IPS-NIHi7 (cell line): ENCODE measurements around the gene BATF3.
A peak's percentile ranks its signal among the peaks of the same experiment; 100 is the strongest.
"Not testable (repeated sequence)": the region's sequence is repeated elsewhere in the genome, so short reads cannot be mapped to it uniquely, and the experiment has no call there.

Experiments
- DNase-seq: peaks from one replicate; pipeline ENCODE4 v3.0.0; 2012; ENCODE audit warnings: mixed read lengths; ENCODE audit errors: extremely low spot score

Gene BATF3

DNA sequence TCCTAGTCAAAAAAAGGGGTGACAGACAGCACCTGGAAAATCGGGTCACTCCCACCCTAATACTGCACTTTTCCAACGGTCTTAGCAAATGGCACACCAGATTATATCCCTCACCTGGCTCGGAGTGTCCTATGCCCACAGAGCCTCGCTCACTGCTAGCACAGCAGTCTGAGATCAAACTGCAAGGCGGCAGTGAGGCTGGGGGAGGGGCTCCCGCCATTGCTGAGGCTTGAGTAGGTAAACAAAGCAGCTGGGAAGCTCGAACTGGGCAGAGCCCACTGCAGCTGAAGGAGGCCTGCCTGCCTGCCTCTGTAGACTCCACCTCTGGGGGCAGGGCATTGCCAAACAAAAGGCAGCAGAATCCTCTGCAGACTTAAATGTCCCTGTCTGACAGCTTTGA, 41.4 kb downstream of the BATF3 start:
- not testable (repeated sequence) for DNase-seq

DNA sequence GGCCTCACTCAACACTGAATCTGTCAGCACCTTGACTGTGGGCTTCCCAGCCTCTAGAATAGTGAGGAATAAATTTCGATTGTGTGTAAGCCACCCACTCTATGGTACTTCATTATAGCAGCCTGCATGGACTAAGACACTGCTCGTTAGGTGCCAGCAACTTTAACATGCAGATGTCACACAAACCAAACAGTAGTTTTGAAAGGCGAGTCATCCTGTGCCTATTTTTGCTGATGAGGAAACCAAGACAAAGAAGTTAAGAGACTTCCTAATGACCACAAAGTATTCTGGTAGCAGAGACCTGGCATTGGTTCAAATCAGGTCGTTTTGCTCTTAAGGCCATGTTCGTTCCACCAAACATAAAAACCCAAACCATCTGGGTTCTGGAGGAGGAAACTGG, 42.9 kb downstream of the BATF3 start:
- no peak for DNase-seq

DNA sequence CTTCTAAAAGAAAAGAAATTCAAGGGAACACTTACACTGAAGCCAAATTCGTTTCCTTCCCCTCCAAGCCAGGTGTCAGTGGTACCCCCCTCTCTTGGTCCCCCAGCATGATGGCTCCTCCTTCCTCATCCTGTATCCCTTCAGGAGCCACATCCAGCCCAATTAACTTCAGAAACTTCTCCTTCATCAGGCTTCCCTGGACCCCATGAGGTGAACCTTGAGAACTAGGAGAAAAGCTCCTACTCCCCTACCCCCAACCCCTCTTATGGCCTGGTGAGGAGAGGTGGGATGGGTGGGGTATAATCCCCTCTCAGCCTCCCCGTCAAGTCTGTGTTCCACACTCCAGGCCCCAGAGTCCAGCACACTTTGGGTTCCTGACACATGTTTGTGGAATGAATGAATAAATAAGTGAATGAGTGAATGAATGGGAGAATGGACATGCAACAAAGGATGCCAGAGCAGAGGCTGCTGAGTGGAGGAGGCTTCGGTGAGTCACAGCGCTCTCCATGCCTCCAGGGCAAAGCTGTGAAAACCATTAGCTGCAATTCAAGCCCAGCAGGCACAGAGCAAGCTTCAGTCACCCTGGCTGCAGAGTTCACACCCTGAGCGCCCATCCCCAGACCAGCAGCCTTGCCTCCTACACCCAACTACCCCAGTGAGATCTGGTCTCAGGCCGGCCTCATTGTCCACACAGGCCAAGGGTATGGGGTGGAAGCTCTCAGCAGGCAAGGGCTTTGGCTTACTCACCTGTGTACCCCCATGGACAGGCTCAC, 43.8 kb downstream of the BATF3 start:
- peak; percentile 53 for DNase-seq

DNA sequence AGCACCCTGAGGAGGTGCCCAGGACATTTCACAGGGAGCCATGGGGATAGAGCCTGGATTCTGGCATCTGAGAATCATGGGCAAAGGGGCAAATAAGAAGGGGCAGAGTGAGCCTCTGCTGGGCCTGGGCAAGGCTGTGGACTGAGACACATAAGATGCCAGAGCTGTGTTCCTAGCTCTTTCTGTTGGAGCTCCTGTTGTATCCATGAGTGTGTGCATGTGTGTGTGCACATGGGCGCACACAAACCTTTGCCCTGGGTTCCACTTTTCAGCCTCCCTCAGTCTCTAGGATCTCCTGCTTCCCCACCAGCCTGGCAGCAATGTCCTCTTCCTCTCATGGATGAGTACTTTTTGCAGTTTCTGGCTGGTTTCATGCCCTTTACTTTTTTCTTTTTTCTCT, 47.0 kb downstream of the BATF3 start:
- DNase-seq = no peak

DNA sequence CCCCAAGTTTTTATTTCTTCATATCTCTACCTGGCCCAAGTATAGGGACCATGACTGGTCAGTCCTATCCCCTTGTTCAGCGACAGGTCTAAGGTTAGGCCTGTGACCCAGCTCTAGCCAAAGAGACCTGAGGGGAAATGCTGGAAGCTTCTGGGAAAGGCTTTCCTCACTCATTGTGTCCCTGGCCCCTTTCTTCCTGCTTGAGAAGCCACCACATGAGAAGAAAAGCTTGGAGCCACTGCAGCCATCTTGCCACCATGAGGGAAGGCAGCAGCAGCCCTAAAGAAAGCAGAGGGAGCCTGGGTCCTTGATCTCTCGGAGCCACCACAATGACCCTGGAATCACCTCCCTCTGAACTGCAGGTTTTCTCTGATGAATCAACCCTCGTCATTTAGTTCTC, 47.7 kb downstream of the BATF3 start:
- DNase-seq = no peak

DNA sequence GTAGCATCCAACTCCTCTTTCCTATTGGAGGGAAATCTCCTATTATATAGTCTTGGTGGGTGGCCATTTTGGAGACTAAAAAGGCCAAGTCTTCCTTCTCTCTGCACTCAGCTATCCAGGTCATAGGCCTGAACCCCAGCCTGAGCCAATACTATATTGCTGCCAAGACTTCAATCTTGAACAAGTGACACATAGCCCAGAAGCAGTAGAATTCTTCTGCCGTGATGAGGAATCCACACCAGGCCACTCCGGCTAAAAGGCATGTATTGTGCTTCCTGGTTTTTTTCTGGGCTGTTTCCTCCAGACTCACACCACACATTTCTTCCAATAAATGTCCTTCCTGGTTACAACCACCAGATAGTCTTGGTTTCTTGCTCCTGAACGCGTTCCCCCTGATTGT, 48.1 kb downstream of the BATF3 start:
- DNase-seq = no peak

DNA sequence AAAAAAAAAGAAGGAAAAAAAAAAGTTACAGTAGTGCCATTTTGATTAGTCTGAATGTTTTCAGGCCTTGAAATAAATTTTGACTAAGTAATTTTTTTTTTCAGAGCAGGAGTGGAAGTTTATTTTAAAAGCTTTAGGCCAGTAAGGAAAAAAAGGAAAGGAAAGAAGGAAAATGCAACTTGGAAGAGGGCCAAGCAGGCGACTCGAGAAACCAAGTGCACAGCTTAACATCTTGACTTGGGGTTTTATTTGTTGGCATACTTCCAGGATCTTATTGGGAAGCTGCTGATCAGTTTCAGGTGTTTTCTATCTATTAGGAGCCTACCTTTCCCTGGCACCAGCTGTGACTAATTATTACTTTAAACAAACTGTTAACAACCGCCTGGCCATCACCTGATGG, 49.4 kb downstream of the BATF3 start:
- no peak for DNase-seq

DNA sequence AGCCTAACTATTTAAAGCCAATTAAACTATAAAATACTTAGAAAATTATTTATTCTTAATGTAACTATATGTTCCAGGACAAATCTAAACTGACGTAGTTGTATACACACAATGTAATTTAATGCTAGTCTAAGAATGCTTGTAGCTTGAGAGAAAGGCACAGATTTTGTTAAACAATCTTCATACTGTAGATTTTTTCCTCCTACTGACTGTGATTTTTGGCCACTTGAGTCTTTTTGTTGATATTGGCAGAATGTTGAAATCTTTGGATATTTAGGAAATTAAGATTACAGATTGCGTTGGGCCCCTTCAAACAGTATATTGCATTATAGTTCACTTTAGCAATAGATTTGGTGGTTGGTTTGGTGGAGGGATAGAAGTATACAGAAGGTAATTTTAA, 50.6 kb downstream of the BATF3 start:
- DNase-seq = no peak

DNA sequence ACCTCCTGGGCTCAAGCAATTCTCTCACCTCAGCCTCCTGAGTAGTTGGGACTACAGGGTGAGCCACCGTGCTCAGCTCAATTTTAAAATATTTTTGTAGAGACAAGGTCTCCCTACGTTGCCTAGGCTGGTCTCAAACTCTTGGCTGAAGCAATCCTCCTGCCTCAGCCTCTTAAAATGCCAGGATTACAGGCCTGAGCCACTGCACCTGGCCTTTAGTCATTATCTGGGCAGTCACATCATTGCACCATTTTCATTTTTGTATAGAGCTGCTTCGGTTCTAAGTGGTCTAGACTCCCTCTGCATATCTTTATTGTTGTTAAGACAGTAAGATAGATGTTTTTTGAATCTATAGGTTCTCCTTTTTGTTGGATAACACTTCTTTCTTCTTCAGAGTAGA, 51.2 kb downstream of the BATF3 start:
- no peak for DNase-seq

DNA sequence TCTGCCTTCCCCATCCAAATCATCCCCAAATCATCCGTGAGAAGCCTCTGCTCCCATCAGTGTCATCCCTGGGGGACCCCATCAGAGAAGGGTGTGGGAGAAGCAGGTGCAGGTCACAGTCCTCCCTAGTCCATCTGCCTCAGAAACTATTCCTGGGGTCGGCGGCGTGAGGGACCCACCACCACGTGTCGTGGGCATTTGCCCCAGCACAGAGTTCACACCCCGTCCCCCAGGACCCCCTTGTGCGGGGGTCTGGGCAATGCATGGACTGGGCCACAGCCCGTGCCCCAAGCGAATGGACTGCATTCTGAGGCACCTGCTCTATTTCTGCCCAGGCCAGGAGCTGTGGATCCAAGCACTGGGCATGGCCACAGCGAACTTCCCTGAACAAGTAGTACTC, 52.6 kb downstream of the BATF3 start:
- DNase-seq = no peak

DNA sequence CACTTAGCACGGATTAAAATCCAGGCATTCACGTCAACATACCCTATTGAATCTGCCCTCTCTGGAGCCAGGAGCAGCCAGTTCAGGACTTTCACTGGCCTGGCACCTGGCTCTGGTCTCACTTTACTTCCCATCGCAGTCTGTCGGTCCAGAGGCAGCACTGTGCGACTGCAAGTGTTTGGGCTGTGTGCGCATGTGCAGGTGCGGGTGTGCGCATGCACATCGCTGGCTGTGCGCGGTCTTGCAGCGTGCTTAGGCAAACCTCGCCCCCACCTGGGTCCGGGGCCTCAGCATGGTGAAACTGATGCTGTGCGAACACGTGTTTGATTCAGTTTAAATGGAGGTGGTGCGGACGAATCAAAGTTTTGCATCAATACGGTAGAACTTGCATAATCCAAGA, 53.1 kb downstream of the BATF3 start:
- no peak for DNase-seq

DNA sequence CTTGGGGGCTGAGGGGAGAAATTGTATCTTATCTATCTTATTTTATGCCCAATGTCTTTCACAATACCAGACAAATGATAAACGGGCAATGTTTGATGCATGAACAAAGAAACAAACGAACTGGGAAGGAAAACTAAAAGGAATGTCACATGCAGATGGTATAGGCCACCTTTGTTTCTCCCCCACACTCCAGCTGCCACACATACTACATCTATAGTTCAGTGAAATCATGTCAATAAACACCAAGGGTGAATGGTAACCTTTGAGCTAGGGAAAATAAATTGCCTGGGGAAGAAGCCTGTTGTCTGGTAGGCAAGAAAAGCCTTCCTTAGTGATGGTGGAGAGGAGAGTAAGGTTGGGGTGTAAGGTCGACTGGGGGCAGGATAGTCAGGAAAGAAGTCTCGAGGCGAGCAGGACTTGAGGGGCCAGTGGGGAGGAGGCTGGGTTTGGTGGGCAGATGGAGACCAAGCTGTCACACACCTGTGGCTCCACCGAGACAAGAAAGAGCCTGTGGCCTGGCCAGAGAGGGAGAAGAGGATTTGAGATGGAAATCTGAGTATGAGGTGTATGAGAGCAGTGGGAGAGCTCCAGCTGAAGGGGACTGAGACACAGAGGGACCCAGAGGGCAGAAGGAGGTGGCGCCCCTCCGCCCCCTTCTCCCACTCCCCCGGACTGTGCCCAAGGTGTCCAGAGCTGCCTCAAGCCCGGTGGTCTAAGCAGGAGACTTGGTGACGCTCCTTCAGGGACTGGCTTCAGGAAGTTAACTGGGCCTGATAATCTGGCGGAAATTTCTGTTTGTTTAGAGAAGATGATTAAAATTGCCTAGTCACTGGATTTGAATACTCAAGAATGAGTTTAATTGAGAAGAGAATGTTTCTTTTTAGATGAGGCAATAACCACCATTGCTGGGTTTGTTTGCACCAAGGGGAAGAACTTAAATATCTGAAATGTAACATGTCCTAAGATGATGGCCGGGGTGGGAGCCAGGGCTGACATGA, 53.8 kb downstream of the BATF3 start:
- no peak for DNase-seq

DNA sequence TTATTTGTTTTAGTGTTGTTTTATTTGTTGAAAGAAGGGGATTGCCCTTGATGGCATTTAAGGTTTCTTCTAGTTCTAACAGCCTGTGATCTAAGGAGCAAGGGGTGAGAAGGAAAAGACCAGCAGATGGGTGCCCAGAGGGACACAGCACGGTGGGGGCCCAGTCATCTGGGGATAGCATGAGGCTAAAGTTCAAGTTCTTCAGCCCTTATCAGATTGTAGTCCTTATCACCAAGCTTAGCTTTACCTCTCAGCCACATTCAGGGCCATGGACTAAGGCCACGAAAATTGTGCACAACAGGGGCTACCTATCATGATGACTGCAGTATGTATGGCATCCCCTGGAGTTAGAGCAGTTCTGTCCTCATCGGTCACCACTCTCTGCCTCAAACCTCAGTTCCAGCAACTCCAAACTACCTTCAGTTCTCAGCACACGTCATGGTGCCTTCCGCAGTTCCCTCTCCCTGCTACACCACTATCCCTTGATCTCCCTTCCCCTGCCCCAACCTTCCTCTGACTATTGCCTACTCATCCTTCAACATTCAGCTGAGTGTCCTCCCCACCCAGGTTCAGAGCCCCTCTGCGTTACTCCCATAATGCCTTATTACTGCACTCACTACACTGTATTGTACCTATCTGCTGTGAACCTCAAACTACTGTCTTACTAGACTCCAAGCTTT, 54.6 kb downstream of the BATF3 start:
- no peak for DNase-seq

DNA sequence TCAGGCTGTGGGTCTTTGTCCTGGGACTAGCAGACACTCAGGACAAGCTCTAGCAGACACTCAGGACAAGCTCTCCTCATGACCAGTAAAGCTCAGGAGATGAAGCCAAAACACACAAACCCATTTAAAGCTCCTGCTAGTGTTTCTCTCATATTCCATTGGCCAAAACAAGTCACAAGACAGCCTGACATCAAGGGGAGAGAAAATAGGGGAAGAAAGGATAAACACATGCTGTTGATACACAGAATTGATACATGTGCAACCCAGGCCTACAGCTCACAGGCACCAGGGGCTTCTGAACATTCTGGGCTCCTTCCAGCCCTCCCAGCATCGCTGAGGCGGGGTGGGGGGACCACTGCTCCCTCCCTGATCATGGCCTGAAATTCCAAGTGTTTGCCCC, 55.8 kb downstream of the BATF3 start:
- no peak for DNase-seq

DNA sequence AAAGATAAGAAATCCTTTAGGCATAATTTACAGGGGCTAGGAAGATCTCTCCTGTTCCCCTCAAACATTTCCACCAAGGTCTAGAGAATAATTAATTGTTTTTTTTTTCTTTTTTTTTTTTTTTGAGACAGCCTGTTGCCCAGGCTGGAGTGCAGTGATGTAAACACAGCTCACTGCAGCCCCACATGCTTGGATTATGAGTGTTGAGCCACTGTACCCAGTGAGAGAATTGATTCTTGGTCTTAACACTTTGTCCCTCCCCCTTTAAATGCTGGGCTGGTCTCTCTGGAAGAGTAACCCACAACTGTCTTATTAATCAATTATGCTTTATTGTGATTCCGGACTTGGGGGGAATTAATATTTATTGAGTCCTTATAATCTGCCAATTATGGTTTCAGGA, 57.7 kb downstream of the BATF3 start:
- no peak for DNase-seq

DNA sequence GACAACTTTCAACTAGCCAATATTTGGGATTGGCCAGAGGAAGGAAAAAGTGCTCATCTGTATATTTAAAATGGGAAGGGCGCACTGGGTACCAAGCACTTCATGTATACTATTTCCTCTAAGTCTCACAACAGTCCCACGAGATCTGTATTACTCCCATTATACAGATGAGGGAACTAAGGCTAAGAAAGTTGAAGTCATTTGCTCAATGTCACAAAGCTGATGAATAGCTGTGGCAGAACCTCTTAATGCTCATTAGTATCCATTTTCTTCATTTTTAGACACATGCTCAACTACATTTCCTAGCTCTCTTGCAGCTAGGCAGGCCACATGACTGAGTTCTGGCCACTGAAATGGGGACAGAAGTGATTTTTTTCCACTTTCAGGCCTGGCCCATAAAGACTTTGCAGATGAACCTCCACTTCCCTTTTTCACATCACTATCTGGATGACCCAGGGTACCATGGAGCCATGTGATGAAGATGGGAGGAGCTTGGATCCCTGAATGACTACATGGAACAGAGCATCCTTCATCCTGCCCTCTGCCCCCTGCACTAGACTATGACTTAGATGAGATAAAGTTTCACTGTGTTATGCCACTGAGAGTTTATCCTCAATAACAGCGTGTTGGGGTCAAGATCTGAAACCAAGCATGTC, 59.3 kb downstream of the BATF3 start:
- no peak for DNase-seq

DNA sequence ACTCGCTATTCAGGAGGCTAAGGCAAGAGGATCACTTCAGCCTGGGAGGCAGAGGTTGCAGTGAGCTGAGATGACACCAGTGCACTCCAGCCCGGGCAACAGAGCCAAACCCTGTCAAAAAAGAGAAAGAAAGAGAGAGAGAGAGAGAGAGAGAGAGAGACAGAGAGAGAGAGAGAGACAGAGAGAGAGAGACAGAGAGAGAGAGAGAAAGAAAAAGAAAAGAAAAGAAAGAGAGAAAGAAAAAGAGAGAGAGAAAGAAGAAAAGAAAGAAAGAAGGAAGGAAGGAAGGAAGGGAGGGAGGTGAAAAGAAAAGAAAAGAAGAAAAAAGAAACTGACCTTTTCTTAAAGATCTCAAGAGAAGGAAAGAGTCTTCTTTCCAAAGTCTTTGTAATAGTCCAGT, 60.1 kb downstream of the BATF3 start:
- DNase-seq = not testable (repeated sequence)

DNA sequence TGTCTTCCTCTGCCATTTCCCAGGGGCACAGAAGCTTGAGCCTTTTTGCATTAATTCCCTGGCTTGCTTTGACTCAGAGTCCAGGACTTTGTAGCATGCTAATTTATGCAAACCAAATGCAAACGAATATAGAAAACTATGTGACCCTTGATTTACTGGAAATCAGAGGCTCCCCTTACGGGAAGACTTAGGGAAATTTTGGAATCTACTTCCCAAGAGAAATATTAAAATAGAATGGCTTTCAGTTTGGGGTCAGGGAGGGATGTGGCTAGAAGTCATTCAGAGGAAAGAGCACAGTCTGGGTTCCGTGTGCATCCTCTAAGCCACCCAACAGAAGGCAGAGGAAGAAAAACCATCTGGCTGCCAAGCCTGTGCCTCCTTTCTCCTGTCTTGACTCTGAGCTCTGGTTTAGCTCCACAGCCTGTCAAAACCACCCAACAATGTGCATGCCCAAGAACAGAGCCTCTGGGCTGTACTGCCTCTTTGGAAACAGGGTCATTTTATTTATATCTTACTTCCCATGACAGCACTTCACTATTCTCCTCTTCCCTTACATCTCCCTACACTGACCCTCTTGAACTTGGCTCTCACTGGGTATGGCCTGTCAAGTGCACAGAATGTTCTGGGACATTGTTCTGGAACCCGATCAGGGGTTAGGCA, 61.0 kb downstream of the BATF3 start:
- no peak for DNase-seq

DNA sequence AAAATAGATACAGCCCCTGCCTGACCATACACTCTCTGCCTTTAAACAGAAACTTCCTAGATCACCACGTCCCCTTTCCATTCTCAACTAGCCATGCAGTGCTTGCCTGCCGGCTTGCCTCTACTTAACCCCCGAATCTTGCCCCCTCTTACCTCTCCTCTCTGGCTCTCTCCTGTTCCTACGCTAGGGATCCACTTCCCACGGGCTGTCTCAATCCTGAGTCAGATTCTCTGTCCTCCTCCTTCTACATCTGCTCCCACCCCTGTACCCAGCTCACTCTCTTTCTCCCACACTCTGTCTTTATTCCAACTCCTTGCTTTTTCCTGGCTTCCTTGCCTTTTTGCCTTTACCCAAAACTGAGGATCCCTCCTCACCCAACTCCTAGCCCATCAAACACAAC, 61.7 kb downstream of the BATF3 start:
- no peak for DNase-seq
